HepG2 (cell line): ENCODE measurements around the gene ERCC2. TPM values are rescaled to one million over a fixed set of nuclear protein-coding genes. Genes with fewer than 3 reads are reported as not detected.

Source experiments
- AGO1 ChIP-seq: fragments of 200-400 bp; formaldehyde crosslinking; IDR thresholded peaks from 2 replicates; pipeline ENCODE4 v1.6.1; 2017; ENCODE audit warnings: mild to moderate bottlenecking, low read depth, low read length, moderate library complexity; ENCODE audit not compliant: poor library complexity, severe bottlenecking
- ATF7-NPFF ChIP-seq: sonication (generic); formaldehyde crosslinking; IDR thresholded peaks from 2 replicates; pipeline ENCODE4 v1.8.1; 2023; ENCODE audit warnings: mild to moderate bottlenecking, low read depth, missing genetic modification reagents, moderate library complexity
- HIVEP1 ChIP-seq: sonication (generic); formaldehyde crosslinking; IDR thresholded peaks from 2 replicates; pipeline ENCODE4 v1.4.0; 2020; ENCODE audit warnings: mild to moderate bottlenecking, missing genetic modification reagents
- KLF6 ChIP-seq: IDR thresholded peaks from 2 replicates; pipeline ENCODE4 v1.8.0; 2016; ENCODE audit warnings: missing biosample characterization, missing genetic modification reagents
- NFIB ChIP-seq: sonication (generic); formaldehyde crosslinking; IDR thresholded peaks from 2 replicates; pipeline ENCODE4 v1.9.0; 2021; ENCODE audit warnings: missing genetic modification reagents, mild to moderate bottlenecking, borderline replicate concordance
- NR2F2 ChIP-seq: IDR thresholded peaks from 2 replicates; pipeline ENCODE4 v1.6.1; 2012; ENCODE audit warnings: low read depth, inconsistent platforms, borderline replicate concordance
- PCBP2 ChIP-seq: fragments of 200-400 bp; formaldehyde crosslinking; optimal IDR thresholded peaks from 2 replicates; pipeline ENCODE3; 2018; ENCODE audit warnings: low read length, low read depth; ENCODE audit not compliant: poor library complexity, severe bottlenecking
- SYNCRIP ChIP-seq: fragments of 200-400 bp; formaldehyde crosslinking; IDR thresholded peaks from 2 replicates; pipeline ENCODE4 v1.6.1; 2018; ENCODE audit warnings: mild to moderate bottlenecking, low read depth, low read length; ENCODE audit not compliant: insufficient read depth
- TBX3 ChIP-seq: fragments of 450-650 bp; IDR thresholded peaks from 2 replicates; pipeline ENCODE4 v1.6.1; 2017; ENCODE audit warnings: antibody characterized with exemption, mild to moderate bottlenecking, inconsistent platforms, borderline replicate concordance
- THAP11 ChIP-seq: IDR thresholded peaks from 2 replicates; pipeline ENCODE4 v1.6.1; 2016; ENCODE audit warnings: missing biosample characterization, missing genetic modification reagents
- ZFP82 ChIP-seq: sonication (generic); formaldehyde crosslinking; IDR thresholded peaks from 2 replicates; pipeline ENCODE4 v1.5.1; 2020; ENCODE audit warnings: mild to moderate bottlenecking, missing genetic modification reagents, borderline replicate concordance
- ZGPAT ChIP-seq: IDR thresholded peaks from 2 replicates; pipeline ENCODE4 v1.6.1; 2016; ENCODE audit warnings: mild to moderate bottlenecking
- ZKSCAN8 ChIP-seq: IDR thresholded peaks from 2 replicates; pipeline ENCODE4 v1.6.1; 2016; ENCODE audit warnings: borderline replicate concordance, missing genetic modification reagents, missing compliant biosample characterization
- ZNF530 ChIP-seq: sonication (generic); formaldehyde crosslinking; IDR thresholded peaks from 2 replicates; pipeline ENCODE4 v1.5.0; 2020; ENCODE audit warnings: low read depth, mild to moderate bottlenecking, missing genetic modification reagents
- ZNF552 ChIP-seq: sonication (generic); formaldehyde crosslinking; IDR thresholded peaks from 2 replicates; pipeline ENCODE4 v1.9.0; 2022; ENCODE audit warnings: missing genetic modification reagents, mild to moderate bottlenecking, borderline replicate concordance
- ZNF574 ChIP-seq: sonication (generic); formaldehyde crosslinking; IDR thresholded peaks from 2 replicates; pipeline ENCODE4 v1.4.0; 2020; ENCODE audit warnings: missing genetic modification reagents
- ZNF691 ChIP-seq: sonication (generic); formaldehyde crosslinking; IDR thresholded peaks from 2 replicates; pipeline ENCODE4 v1.4.0; 2020; ENCODE audit warnings: missing genetic modification reagents, low read depth, mild to moderate bottlenecking, borderline replicate concordance
- ZNF724P ChIP-seq: sonication (generic); formaldehyde crosslinking; IDR thresholded peaks from 2 replicates; pipeline ENCODE4 v1.8.0; 2022; ENCODE audit warnings: missing genetic modification reagents, borderline replicate concordance
- polyA plus RNA-seq, 8 experiments: library from polyadenylated mRNA; depleted of rRNA in 3 of 8; stranded (reverse) in 7 of 8; unstranded in 1 of 8; fragments of >200 nt; fragmentation: Illumina TruSeq in 4 of 8; extraction: Trizol in 4 of 8; gene quantifications; 2 replicates each; pipeline versions ENCODE4 v1.2.1 to v1.2.3, GENCODE V29; 2011 to 2016; ENCODE audit warnings: low read depth in 4 of 8, missing spikeins in 1 of 8, mixed read lengths in 1 of 8; ENCODE audit not compliant: insufficient read depth in 1 of 8
- total RNA-seq, 5 experiments: library from RNA; depleted of rRNA; stranded (reverse); fragments of >200 nt; fragmentation: Illumina TruSeq; extraction: Trizol; gene quantifications; 2 replicates each; pipeline ENCODE4 v1.2.3, GENCODE V29; 2016; ENCODE audit warnings: low read depth in 1 of 5
- TF ChIP-seq, protein P1 (sequence below): sonication (generic); formaldehyde crosslinking; IDR thresholded peaks from 2 replicates; pipeline ENCODE4 v1.4.0; 2020; ENCODE audit warnings: mild to moderate bottlenecking, missing genetic modification reagents
- TF ChIP-seq, protein P2 (sequence below): sonication (generic); formaldehyde crosslinking; IDR thresholded peaks from 2 replicates; pipeline ENCODE4 v1.4.0; 2020; ENCODE audit warnings: missing genetic modification reagents
- TF ChIP-seq, protein P3 (sequence below): sonication (generic); formaldehyde crosslinking; IDR thresholded peaks from 2 replicates; pipeline ENCODE4 v1.5.0; 2020; ENCODE audit warnings: mild to moderate bottlenecking, missing genetic modification reagents

The ERCC2 gene
- total and polyA plus RNA-seq, 2 of the 13 experiments (the other 11 are each of a cell fraction or from before 2014, with no cell fraction given): 25.4 to 49.2 TPM

GRCh38 chr19:45403781-45404556 is 33.6 kb upstream of the ERCC2 start (continued):
- no peak for TF ChIP-seq ZNF691 (CRISPR knock-in tag)
- no peak for TF ChIP-seq ZNF724P (CRISPR knock-in tag)
- TF ChIP-seq NR2F2: peak; percentile 26; the same call in 1 of the 2 replicates
- TF ChIP-seq ZKSCAN8 (CRISPR knock-in tag): no peak
- TF ChIP-seq TBX3: no peak
- no peak for TF ChIP-seq SYNCRIP
- TF ChIP-seq, protein P1, sequence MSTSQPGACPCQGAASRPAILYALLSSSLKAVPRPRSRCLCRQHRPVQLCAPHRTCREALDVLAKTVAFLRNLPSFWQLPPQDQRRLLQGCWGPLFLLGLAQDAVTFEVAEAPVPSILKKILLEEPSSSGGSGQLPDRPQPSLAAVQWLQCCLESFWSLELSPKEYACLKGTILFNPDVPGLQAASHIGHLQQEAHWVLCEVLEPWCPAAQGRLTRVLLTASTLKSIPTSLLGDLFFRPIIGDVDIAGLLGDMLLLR (CRISPR knock-in tag): no peak
- no peak for TF ChIP-seq NFIB
- TF ChIP-seq, protein P2, sequence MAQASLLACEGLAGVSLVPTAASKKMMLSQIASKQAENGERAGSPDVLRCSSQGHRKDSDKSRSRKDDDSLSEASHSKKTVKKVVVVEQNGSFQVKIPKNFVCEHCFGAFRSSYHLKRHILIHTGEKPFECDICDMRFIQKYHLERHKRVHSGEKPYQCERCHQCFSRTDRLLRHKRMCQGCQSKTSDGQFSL (CRISPR knock-in tag): no peak
- TF ChIP-seq KLF6 (CRISPR knock-in tag): no peak
- 0 out of 2 replicates have a peak, but pooled peaks have one; percentile 32 for TF ChIP-seq ZNF574
- peak; percentile 85 for TF ChIP-seq THAP11
- no peak for TF ChIP-seq ATF7-NPFF
- TF ChIP-seq ZFP82 (CRISPR knock-in tag): peak; percentile 26; the same call in 1 of the 2 replicates
- TF ChIP-seq ZNF552 (CRISPR knock-in tag): no peak
- TF ChIP-seq, protein P3, sequence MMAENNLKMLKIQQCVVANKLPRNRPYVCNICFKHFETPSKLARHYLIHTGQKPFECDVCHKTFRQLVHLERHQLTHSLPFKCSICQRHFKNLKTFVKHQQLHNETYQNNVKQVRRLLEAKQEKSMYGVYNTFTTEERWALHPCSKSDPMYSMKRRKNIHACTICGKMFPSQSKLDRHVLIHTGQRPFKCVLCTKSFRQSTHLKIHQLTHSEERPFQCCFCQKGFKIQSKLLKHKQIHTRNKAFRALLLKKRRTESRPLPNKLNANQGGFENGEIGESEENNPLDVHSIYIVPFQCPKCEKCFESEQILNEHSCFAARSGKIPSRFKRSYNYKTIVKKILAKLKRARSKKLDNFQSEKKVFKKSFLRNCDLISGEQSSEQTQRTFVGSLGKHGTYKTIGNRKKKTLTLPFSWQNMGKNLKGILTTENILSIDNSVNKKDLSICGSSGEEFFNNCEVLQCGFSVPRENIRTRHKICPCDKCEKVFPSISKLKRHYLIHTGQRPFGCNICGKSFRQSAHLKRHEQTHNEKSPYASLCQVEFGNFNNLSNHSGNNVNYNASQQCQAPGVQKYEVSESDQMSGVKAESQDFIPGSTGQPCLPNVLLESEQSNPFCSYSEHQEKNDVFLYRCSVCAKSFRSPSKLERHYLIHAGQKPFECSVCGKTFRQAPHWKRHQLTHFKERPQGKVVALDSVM (CRISPR knock-in tag): no peak
- no peak for TF ChIP-seq PCBP2
- TF ChIP-seq ZGPAT (CRISPR knock-in tag): no peak
- no peak for TF ChIP-seq ZNF530 (CRISPR knock-in tag)
- TF ChIP-seq HIVEP1: no peak
- no peak for TF ChIP-seq AGO1
